HG03066 (cell line): ENCODE data around the gene CCT8L2.
"Not testable (repeated sequence)": the region's sequence is repeated elsewhere in the genome, so short reads cannot be mapped to it uniquely, and the experiment has no call there.

Source experiments
- ATAC-seq: cut with Tn5 transposase; IDR thresholded peaks from one replicate; pipeline ENCODE4 v1.9.1; 2021; ENCODE audit warnings: low read depth; ENCODE audit not compliant: unreplicated experiment

Gene CCT8L2

DNA sequence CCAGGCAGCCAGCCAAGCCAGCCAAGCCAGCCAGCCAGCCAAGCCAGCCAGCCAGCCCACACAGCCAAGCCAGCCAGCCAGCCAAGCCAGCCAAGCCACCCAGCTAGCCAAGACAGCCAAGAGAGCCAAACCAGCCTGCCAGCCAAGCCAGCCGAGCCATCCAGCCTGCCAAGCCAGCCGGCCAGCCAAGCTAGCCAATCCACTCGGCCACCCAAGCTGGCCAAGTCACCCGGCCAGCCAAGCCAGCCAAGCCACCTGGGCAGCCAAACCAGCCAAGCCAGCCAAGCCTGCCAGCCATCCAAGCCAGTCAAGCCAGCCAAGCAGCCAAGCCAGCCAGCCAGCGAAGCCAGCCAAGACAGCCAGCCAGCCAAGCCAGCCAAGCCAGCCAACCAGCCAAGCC lies 32.0 kb downstream of the CCT8L2 start:
- not testable (repeated sequence) for ATAC-seq

DNA sequence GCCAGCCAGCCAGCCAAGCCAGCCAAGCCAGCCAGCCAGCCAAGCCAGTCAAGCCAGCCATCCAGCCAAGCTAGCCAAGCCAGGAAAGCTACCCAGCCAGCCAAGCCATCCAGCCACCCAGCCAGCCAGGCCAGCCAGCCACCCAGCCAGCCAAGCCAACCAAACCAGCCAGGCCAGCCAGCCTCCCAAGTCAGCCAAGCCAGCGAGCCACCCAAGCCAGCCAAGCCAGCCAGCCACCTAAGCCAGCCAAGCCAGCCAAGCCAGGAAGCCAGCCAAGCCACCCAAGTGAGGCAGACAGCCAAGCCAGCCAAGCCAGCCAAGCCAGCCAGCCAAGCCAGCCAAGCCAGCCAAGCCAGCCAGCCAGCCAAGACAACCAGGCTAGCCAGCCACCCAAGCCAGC lies 32.6 kb downstream of the CCT8L2 start:
- ATAC-seq: not testable (repeated sequence)

GRCh38 chr22:16559056-16559955 lies 33.3 kb downstream of the CCT8L2 start:
- ATAC-seq: no peak

DNA sequence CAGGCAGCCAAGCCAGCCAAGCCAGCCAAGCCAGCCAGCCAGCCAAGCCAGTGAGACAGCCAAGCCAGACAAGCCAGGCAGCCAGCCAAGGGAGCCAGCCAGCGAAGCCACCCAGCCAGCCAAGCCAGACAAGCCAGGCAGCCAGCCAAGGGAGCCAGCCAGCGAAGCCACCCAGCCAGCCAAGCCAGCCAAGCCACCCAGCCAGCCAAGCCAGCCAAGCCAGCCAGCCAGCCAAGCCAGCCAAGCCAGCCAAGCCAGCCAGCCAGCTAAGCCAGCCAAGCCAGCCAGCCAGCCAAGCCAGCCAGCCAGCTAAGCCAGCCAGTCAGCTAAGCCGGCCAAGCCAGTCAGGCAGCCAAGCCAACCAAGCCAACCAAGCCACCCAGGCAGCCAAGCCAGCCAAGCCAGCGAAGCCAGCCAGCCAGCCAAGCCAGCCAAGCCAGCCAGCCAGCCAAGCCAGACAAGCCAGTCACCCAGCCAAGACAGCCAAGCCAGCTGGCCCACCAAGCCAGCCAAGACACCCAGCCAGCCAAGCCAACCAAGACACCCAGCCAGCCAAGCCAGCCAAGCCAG lies 34.1 kb downstream of the CCT8L2 start:
- not testable (repeated sequence) for ATAC-seq

DNA sequence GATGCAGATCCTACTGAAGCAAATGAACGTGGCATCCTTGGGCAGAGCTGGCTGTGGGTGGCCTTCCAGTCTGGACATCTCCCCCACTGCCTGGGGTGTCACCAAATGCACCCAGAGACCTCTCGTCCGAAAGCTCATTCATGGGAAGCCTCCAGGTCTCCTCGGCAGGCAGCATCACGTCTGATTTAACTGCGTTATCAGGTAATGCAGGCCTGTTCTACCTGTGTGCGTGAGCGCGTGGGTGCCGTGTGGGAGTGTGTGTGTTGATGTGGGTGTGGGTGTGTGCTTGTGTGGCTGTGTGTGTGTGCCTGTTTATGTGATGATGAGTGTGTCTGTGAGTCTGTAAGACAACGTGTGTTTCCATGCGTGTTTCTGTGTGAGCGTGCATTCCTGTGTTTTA lies 35.1 kb downstream of the CCT8L2 start:
- not testable (repeated sequence) for ATAC-seq

- not testable (repeated sequence) for ATAC-seq
These were observed 37.3 kb downstream of the CCT8L2 start for GRCh38 chr22:16555077-16555994.

GRCh38 chr22:16543310-16543709 lies 49.3 kb downstream of the CCT8L2 start:
- not testable (repeated sequence) for ATAC-seq
